ENCODE data around the gene PHACTR1. TPM values are rescaled to one million over a fixed set of nuclear protein-coding genes. Genes with fewer than 3 reads are reported as not detected.

The PHACTR1 gene
- total and polyA plus RNA-seq, 4 donors = 0.31 to 1.5 (median 0.79) TPM

DNA sequence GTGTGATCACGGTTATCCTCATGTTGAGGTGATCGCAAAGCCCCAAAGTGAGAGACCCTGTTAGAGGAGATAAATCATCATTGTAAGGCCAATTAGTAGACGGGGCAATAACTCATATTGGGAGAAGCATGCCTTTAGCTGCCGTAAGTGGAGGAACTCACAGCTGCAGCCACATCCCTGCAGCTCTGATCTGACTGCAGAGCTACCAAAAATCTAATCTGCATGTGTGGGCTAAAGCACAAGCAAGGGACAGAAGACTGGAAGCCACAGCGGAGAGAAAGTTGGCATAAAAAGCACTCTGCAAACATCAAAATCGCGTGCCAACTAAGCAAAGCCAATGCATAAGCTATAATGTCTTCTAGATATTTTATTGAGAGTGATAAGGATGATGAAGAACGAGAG lies 532.0 kb downstream of the PHACTR1 start:
- 94% methylated on average over 8 of the region's 8 CpGs for WGBS

More for the DNA sequence above, 532.0 kb downstream of the PHACTR1 start:
- Histone ChIP-seq H3K9ac (ENCODE audit: low read depth in 1 of 2, low read length in 2 of 2) (no peak overlapping the region), H3K27ac (ENCODE audit: low read depth in 1 of 2, low read length in 2 of 2) (no peak overlapping the region), H3K27me3 (ENCODE audit: control insufficient read depth in 4 of 4, insufficient read depth in 4 of 4, low read length in 3 of 4) (no peaks in the 10 kb centered on the region), H3K4me3 (ENCODE audit: low read depth in 1 of 3, low read length in 3 of 3) (no peak overlapping the region), H3K36me3 (ENCODE audit: control insufficient read depth in 4 of 4, insufficient read depth in 3 of 4, low read depth in 1 of 4, low read length in 3 of 4) (no peaks in the 10 kb centered on the region), H3K9me3 (ENCODE audit: control insufficient read depth in 4 of 4, low read length in 3 of 4) (peaks cover 0 to 8% (median 2%) of the 10 kb centered on the region in 4 donors), H3K4me1 (ENCODE audit: control insufficient read depth in 4 of 4, insufficient read depth in 4 of 4, low read length in 3 of 4) (no peaks in the 10 kb centered on the region)
- DNase-seq (ENCODE audit: low spot score) = no peak
- TF ChIP-seq, protein P1, sequence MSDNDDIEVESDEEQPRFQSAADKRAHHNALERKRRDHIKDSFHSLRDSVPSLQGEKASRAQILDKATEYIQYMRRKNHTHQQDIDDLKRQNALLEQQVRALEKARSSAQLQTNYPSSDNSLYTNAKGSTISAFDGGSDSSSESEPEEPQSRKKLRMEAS (IDR thresholded peaks at IDR 0.05) = no peak
- no peak for TF ChIP-seq NR2F2 (IDR thresholded peaks at IDR 0.05)
- no peak for TF ChIP-seq HNF4A (conservative IDR thresholded peaks at IDR 0.05)
- TF ChIP-seq GABPA (IDR thresholded peaks at IDR 0.05 in 1 of 2, conservative IDR thresholded peaks at IDR 0.05 in 1 of 2) = no peak
- TF ChIP-seq, protein P2, sequence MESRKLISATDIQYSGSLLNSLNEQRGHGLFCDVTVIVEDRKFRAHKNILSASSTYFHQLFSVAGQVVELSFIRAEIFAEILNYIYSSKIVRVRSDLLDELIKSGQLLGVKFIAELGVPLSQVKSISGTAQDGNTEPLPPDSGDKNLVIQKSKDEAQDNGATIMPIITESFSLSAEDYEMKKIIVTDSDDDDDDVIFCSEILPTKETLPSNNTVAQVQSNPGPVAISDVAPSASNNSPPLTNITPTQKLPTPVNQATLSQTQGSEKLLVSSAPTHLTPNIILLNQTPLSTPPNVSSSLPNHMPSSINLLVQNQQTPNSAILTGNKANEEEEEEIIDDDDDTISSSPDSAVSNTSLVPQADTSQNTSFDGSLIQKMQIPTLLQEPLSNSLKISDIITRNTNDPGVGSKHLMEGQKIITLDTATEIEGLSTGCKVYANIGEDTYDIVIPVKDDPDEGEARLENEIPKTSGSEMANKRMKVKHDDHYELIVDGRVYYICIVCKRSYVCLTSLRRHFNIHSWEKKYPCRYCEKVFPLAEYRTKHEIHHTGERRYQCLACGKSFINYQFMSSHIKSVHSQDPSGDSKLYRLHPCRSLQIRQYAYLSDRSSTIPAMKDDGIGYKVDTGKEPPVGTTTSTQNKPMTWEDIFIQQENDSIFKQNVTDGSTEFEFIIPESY (IDR thresholded peaks at IDR 0.05) = no peak
- TF ChIP-seq RAD21 (IDR thresholded peaks at IDR 0.05) = no peak
- TF ChIP-seq FOXA2 (IDR thresholded peaks at IDR 0.05) = no peak
- TF ChIP-seq RXRA (IDR thresholded peaks at IDR 0.05) = no peak
- TF ChIP-seq YY1 (IDR thresholded peaks at IDR 0.05) = no peak
- no peak for TF ChIP-seq FOXA1 (IDR thresholded peaks at IDR 0.05)
- TF ChIP-seq TAF1 (conservative IDR thresholded peaks at IDR 0.05) = no peak
- TF ChIP-seq, protein P3, sequence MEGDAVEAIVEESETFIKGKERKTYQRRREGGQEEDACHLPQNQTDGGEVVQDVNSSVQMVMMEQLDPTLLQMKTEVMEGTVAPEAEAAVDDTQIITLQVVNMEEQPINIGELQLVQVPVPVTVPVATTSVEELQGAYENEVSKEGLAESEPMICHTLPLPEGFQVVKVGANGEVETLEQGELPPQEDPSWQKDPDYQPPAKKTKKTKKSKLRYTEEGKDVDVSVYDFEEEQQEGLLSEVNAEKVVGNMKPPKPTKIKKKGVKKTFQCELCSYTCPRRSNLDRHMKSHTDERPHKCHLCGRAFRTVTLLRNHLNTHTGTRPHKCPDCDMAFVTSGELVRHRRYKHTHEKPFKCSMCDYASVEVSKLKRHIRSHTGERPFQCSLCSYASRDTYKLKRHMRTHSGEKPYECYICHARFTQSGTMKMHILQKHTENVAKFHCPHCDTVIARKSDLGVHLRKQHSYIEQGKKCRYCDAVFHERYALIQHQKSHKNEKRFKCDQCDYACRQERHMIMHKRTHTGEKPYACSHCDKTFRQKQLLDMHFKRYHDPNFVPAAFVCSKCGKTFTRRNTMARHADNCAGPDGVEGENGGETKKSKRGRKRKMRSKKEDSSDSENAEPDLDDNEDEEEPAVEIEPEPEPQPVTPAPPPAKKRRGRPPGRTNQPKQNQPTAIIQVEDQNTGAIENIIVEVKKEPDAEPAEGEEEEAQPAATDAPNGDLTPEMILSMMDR (IDR thresholded peaks at IDR 0.05; ENCODE audit: low read depth, low read length, missing input control) = no peak
- no peak for TF ChIP-seq HNF4G (IDR thresholded peaks at IDR 0.05)
- TF ChIP-seq, protein P4, sequence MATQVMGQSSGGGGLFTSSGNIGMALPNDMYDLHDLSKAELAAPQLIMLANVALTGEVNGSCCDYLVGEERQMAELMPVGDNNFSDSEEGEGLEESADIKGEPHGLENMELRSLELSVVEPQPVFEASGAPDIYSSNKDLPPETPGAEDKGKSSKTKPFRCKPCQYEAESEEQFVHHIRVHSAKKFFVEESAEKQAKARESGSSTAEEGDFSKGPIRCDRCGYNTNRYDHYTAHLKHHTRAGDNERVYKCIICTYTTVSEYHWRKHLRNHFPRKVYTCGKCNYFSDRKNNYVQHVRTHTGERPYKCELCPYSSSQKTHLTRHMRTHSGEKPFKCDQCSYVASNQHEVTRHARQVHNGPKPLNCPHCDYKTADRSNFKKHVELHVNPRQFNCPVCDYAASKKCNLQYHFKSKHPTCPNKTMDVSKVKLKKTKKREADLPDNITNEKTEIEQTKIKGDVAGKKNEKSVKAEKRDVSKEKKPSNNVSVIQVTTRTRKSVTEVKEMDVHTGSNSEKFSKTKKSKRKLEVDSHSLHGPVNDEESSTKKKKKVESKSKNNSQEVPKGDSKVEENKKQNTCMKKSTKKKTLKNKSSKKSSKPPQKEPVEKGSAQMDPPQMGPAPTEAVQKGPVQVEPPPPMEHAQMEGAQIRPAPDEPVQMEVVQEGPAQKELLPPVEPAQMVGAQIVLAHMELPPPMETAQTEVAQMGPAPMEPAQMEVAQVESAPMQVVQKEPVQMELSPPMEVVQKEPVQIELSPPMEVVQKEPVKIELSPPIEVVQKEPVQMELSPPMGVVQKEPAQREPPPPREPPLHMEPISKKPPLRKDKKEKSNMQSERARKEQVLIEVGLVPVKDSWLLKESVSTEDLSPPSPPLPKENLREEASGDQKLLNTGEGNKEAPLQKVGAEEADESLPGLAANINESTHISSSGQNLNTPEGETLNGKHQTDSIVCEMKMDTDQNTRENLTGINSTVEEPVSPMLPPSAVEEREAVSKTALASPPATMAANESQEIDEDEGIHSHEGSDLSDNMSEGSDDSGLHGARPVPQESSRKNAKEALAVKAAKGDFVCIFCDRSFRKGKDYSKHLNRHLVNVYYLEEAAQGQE (IDR thresholded peaks at IDR 0.05) = no peak
- no peak for TF ChIP-seq SP1 (IDR thresholded peaks at IDR 0.05)
- TF ChIP-seq, protein P5, sequence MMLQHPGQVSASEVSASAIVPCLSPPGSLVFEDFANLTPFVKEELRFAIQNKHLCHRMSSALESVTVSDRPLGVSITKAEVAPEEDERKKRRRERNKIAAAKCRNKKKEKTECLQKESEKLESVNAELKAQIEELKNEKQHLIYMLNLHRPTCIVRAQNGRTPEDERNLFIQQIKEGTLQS (IDR thresholded peaks at IDR 0.05) = no peak
- TF ChIP-seq EGR1 (IDR thresholded peaks at IDR 0.05; ENCODE audit: low read depth in 2 of 2) = no peak
- TF ChIP-seq JUND (IDR thresholded peaks at IDR 0.05) = no peak

All from liver (tissue), 9 donors.